ENCODE data around the gene MT1F.

The MT1F gene

DNA sequence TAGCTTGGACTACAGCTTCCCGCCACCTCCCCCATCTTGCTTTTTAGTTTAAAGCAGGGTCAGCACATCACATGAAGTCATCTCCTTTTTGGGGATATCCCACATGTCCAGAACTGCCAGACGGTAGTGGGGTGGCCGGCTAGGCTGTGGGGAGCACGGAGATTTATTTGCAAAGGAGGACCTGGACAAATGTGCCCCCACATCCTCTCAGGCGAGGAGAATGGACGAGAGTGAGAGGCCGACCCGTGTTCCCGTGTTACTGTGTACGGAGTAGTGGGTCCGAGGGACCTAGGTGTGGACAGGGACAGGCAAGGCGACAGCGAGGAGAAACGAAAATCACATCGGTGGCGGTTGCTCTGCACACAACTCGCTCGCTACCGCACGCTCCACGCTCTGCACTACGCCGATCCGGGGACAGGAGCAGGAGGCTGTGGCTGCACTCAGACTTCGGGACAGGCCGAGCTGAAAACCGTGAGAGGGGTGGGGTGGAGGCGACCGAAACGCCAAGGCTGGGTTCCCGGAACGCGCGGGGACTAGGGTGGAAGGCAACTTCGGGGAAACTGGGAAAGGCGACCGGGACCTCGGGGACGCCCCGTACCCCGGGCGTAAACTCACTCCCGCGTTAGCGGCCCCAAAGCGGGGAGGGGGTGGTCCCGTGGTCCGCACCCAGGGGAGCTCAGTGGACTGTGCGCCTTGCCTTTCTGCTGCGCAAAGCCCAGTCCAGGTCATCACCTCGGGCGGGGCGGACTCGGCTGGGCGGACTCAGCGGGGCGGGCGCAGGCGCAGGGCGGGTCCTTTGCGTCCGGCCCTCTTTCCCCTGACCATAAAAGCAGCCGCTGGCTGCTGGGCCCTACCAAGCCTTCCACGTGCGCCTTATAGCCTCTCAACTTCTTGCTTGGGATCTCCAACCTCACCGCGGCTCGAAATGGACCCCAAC lies 19.7 kb upstream of the MT1F start, which contains the start of gene MT1A:
Gene MT1A (plus strand): TSS at position 853 of the 937 bp plus-strand sequence. CDS start 73 bp downstream, at position 926.
- no peak for DNase-seq (ENCODE audit: low read depth)
- peak within 1 kb of the TSS; percentile 58 for H3K4me3 ChIP-seq (ENCODE audit: control insufficient read depth, low read depth, low read length)

DNA sequence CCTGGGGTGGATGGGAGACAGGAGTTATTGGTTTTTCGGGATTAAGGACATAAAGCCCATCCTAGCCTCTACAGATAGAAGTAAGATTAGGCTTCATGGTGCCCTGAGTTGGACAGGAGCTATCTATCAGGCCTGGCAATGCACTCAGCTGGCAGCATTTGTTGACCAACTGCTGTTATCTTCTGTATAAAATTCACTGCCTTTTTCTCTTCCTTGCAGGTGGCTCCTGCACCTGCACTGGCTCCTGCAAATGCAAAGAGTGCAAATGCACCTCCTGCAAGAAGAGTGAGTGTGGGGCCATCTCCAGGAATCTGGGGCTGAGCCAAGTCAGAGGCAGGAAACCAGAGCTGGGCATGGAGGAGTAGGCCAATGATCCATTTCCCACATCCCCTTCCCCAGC lies 18.7 kb upstream of the MT1F start:
- TF ChIP-seq, protein P1, sequence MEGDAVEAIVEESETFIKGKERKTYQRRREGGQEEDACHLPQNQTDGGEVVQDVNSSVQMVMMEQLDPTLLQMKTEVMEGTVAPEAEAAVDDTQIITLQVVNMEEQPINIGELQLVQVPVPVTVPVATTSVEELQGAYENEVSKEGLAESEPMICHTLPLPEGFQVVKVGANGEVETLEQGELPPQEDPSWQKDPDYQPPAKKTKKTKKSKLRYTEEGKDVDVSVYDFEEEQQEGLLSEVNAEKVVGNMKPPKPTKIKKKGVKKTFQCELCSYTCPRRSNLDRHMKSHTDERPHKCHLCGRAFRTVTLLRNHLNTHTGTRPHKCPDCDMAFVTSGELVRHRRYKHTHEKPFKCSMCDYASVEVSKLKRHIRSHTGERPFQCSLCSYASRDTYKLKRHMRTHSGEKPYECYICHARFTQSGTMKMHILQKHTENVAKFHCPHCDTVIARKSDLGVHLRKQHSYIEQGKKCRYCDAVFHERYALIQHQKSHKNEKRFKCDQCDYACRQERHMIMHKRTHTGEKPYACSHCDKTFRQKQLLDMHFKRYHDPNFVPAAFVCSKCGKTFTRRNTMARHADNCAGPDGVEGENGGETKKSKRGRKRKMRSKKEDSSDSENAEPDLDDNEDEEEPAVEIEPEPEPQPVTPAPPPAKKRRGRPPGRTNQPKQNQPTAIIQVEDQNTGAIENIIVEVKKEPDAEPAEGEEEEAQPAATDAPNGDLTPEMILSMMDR (IDR thresholded peaks at IDR 0.05; ENCODE audit: control insufficient read depth, insufficient read depth, low read depth, low read length, missing control alignments): no peak
- DNase-seq (ENCODE audit: low read depth): no peak
- no peak overlapping the region for H3K4me3 ChIP-seq (ENCODE audit: control insufficient read depth, low read depth, low read length)

More for the DNA sequence above, 19.7 kb upstream of the MT1F start, which contains the start of gene MT1A:
- TF ChIP-seq, protein P1 (IDR thresholded peaks at IDR 0.05; ENCODE audit: control insufficient read depth, insufficient read depth, low read depth, low read length, missing control alignments): no peak

DNA sequence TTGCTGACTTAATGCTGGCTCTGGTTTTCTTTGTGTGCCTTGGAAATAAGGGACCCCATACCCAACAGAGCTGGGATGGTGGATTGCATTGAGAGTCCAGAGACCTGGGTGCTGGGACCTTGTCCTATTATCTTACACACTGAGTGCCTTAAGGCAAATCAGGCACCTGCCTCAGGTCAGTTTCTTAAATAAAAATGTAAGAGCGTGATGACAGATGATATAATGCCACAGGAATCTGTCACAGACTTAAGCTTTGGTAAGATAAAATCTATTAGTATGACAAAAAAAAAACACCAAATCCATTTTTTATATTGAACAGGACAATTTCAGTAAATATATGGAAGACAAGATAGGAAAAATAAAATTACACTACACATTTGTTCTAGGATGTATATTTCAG lies 17.7 kb upstream of the MT1F start:
- H3K4me3 ChIP-seq (ENCODE audit: control insufficient read depth, low read depth, low read length): no peak overlapping the region
- DNase-seq (ENCODE audit: low read depth): no peak
- TF ChIP-seq, protein P1 (IDR thresholded peaks at IDR 0.05; ENCODE audit: control insufficient read depth, insufficient read depth, low read depth, low read length, missing control alignments): no peak

DNA sequence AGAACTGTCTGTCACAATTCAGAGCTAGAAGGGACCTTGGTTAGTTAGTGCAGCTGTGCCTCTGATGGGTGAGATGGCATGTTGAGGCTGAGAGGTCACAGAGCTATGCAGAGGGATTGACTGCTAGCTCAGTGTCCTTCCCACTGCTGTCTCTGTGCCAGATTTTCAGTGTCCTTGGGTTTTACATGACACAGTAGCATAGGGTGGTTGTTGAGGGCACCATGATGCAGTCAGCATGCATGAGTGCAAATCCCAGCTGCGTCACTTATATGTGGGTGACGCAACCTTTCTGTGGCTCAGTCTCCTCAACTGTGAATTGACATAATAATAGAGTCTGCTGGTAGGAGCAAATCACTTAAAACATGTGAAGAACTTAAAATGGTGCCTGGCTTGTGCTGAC lies 16.6 kb upstream of the MT1F start:
- TF ChIP-seq, protein P1 (IDR thresholded peaks at IDR 0.05; ENCODE audit: control insufficient read depth, insufficient read depth, low read depth, low read length, missing control alignments): no peak
- no peak overlapping the region for H3K4me3 ChIP-seq (ENCODE audit: control insufficient read depth, low read depth, low read length)
- no peak for DNase-seq (ENCODE audit: low read depth)

DNA sequence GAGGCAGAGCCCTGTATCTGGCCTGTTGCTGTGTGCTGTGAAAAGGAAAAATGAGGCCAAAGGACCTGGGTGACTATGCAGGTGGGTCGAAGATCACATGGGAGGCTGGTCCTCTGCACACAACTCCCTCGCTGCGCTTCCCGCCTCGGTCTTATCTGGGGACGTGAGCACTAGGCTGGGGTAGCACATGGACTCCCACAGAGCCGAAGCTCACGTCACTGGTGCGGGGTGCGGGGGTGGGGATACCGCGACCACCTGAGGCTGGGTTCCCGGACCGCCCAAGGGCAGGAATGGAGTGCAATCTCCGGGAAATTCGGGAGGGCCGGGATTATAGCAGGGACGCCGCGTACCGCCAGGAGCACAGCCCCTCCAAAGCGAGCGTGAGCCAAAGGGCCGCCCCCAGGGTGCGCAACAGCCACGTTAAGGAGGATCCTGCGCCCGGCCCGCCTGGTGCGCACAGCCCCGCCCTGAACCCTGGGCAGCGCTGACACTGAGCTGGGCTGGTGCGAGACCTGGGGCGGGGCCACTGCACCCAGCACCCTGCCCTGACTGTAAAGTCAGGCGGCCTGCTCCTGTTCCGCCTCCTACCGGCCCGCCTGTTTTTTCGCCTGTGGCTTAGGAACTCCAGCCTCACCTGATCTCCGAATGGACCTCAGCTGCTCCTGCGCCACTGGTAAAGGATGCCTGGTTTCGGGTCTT lies 14.5 kb upstream of the MT1F start:
- TF ChIP-seq, protein P1 (IDR thresholded peaks at IDR 0.05; ENCODE audit: control insufficient read depth, insufficient read depth, low read depth, low read length, missing control alignments): peak; percentile 35
- peak overlapping the region; percentile 32 for H3K4me3 ChIP-seq (ENCODE audit: control insufficient read depth, low read depth, low read length)
- DNase-seq (ENCODE audit: low read depth): no peak

DNA sequence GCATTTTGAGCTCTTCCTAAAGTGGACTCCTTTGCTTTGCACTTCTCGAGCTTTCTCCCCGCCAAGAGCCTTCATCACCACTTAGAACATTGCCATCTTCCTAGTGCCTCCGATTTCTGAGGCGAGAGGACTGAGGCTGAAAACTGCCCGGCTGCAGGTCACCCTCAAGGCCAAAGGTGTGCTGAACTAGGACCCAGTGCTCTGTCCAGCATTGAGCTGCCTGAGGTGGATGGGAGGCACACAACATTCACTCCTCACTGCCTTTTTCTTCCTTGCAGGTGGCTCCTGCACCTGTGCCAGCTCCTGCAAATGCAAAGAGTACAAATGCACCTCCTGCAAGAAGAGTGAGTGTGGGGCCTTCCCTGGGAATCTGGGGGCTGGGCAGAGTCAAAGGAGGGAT lies 13.9 kb upstream of the MT1F start:
- TF ChIP-seq, protein P1 (IDR thresholded peaks at IDR 0.05; ENCODE audit: control insufficient read depth, insufficient read depth, low read depth, low read length, missing control alignments): no peak
- H3K4me3 ChIP-seq (ENCODE audit: control insufficient read depth, low read depth, low read length): no peak overlapping the region
- no peak for DNase-seq (ENCODE audit: low read depth)

Measured in AG09309 (cell line).